ENCODE data around the gene SWI5. TPM values are rescaled to one million over a fixed set of nuclear protein-coding genes. Genes with fewer than 3 reads are reported as not detected.

Gene SWI5
- total RNA-seq, 1 donor from 2014 or later: 16.2 TPM

DNA sequence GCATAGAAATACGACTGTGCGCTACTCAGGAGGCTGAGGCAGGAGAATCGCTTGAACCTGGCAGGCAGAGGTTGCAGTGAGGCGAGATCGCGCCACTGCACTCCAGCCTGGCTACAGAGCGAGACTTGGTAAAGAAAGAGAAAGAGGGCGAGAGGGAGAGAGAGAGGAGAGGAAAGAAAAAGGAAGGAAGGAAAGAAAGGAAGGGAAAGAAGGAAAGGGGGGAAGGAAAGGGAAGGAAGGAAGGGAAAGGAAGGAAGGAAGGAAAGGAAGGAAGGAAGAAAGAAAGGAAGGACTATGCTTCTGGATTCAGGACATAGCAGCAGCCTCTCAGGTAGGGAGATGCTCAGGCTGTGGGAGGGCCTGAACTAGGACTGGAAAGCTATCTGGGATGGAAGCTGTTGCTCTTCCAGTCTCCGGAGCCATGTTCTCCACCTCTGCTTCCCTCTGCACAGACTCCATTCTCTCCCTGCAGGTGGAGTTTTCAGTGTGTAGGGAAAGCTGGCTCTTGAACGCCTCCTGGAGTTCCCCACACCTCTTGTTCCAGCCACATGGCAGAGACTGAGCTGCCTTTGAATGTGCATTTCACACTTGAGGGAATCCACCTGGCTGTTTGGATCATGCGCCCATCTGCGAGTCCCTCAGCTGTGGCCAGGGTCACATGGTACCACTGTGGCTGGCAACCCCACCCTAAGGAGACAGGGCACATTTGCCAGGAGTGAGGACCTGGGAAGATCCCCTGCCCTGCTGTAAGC is 9.1 kb downstream of the SWI5 start:
- Histone ChIP-seq H3K4me3 (no peak overlapping the region), H3K27ac (replicated peaks) (no peak overlapping the region), H3K4me1 (peaks cover 12% of the 10 kb centered on the region), H3K9me3 (replicated peaks) (no peaks in the 10 kb centered on the region), H3K36me3 (peaks cover 39% of the 10 kb centered on the region), H3K27me3 (ENCODE audit: low read depth) (no peaks in the 10 kb centered on the region)
- DNase-seq: no peak
- TF ChIP-seq, protein P1, sequence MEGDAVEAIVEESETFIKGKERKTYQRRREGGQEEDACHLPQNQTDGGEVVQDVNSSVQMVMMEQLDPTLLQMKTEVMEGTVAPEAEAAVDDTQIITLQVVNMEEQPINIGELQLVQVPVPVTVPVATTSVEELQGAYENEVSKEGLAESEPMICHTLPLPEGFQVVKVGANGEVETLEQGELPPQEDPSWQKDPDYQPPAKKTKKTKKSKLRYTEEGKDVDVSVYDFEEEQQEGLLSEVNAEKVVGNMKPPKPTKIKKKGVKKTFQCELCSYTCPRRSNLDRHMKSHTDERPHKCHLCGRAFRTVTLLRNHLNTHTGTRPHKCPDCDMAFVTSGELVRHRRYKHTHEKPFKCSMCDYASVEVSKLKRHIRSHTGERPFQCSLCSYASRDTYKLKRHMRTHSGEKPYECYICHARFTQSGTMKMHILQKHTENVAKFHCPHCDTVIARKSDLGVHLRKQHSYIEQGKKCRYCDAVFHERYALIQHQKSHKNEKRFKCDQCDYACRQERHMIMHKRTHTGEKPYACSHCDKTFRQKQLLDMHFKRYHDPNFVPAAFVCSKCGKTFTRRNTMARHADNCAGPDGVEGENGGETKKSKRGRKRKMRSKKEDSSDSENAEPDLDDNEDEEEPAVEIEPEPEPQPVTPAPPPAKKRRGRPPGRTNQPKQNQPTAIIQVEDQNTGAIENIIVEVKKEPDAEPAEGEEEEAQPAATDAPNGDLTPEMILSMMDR (IDR thresholded peaks at IDR 0.05; ENCODE audit: borderline replicate concordance): no peak
- intact Hi-C loops (cut with micrococcal nuclease): no loop called here

DNA sequence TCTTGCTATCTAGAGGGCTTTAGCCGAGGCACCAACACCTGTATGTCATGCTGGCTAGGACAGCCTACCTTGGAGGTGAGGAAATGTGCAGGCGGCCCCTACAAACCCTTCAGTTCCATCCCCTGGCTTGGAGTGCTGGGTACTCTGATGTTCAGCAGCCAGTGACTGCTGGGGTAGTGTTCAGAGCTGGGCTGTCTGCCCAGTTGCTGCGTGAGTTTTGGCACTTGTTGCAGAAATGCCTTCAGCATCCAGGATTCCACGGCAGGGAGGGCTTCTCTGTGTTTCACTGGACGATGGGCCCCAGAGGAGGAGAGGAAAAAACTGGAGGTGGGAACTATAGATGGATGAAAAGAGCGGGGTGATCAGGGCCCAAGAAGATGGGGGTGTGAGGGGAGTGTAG is 10.4 kb downstream of the SWI5 start:
- Histone ChIP-seq H3K9me3 (replicated peaks) (no peaks in the 10 kb centered on the region), H3K36me3 (peaks cover 39% of the 10 kb centered on the region), H3K4me3 (no peak overlapping the region), H3K27ac (replicated peaks) (no peak overlapping the region), H3K4me1 (peaks cover 9% of the 10 kb centered on the region), H3K27me3 (ENCODE audit: low read depth) (no peaks in the 10 kb centered on the region)
- TF ChIP-seq, protein P1 (IDR thresholded peaks at IDR 0.05; ENCODE audit: borderline replicate concordance): no peak
- intact Hi-C loops (cut with micrococcal nuclease): no loop called here
- peak; percentile 56 for DNase-seq

DNA sequence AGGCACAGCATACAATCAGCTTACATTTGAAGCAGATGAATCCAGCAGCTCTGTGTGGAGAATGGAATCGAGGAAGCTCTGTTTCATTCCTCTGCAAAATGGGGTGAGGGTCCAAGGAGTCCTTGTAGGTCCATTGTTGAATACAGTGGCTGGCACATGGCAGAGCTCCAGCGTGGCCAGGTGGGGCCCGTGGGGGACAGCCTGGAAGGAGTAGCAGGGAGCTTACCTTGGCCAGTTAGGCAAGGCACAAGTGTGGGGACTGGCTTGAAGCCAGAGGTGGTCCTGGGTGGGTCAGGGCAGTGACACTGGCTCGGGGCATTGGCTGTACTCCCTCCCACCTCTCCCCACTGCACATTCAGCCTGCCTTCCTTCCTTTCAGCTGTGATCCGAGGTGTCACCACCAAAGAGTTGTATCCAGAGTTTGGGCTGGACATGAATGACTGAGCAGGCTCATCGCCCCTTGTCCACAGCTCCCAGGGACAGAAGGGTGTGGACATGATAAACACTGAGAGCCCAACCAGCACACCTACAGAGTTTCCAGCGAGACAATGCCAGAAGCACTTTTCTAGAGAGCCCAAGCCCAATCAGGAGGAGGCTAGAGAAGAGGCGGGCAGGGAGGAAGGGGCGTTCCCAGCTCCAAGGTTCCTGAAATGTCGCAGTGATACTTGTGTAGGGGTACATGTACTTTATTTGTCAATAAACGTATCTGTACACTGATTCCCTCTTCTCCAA is 12.4 kb downstream of the SWI5 start:
- peaks cover 9% of the 10 kb centered on the region for H3K4me1 ChIP-seq
- H3K36me3 ChIP-seq: peaks cover 39% of the 10 kb centered on the region
- H3K4me3 ChIP-seq: no peak overlapping the region
- DNase-seq: no peak
- no peak overlapping the region for H3K27ac ChIP-seq (replicated peaks)
- TF ChIP-seq, protein P1 (IDR thresholded peaks at IDR 0.05; ENCODE audit: borderline replicate concordance): no peak
- no peaks in the 10 kb centered on the region for H3K27me3 ChIP-seq (ENCODE audit: low read depth)
- intact Hi-C loops (cut with micrococcal nuclease): no loop called here
- H3K9me3 ChIP-seq (replicated peaks): no peaks in the 10 kb centered on the region

DNA sequence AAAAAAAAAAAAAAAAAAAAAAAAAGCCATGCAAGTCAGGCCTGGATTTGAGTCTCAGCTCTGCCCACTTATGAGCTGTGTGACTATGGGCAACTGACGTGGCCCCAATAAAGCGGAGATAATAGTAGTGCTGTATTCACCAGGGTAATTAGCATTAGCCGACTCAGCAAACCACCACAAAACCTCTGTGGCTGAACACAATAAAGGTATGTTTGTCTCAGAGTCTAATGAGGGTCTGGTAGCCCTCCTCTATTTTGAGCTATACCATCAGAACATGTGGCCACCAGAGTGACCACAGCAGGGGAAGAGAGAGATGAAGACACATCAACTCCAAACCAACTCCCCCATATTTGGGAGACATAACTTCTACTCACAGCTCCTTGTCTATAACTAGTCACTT is 15.9 kb downstream of the SWI5 start:
- intact Hi-C loops (cut with micrococcal nuclease): no loop called here
- Histone ChIP-seq H3K4me3 (no peak overlapping the region), H3K9me3 (replicated peaks) (no peaks in the 10 kb centered on the region), H3K27ac (replicated peaks) (no peak overlapping the region), H3K36me3 (peaks cover 26% of the 10 kb centered on the region), H3K4me1 (peaks cover 4% of the 10 kb centered on the region), H3K27me3 (ENCODE audit: low read depth) (no peaks in the 10 kb centered on the region)
- TF ChIP-seq, protein P1 (IDR thresholded peaks at IDR 0.05; ENCODE audit: borderline replicate concordance): no peak
- no peak for DNase-seq

DNA sequence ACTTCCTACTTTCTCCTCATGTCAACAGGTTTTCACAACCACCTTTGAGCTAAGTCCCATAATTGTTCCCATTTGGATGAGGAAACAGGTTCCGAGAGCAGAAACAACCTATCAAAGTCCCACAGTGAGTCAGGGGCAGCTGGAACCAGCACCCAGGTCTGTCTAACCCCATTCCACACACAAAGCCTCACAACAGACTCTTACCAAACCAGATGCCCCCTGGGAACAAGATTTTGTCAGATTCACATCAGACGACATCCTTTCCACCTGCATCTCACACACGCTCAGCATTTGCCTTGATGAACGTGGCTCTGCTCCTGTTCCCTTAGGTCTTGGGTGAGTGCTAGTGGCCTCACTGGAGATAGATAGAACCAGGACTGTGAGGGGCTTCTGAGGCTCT is 17.0 kb downstream of the SWI5 start:
- peaks cover 19% of the 10 kb centered on the region for H3K36me3 ChIP-seq
- H3K9me3 ChIP-seq (replicated peaks): no peaks in the 10 kb centered on the region
- H3K27me3 ChIP-seq (ENCODE audit: low read depth): no peaks in the 10 kb centered on the region
- no peak overlapping the region for H3K4me3 ChIP-seq
- no peak overlapping the region for H3K27ac ChIP-seq (replicated peaks)
- peaks cover 4% of the 10 kb centered on the region for H3K4me1 ChIP-seq
- DNase-seq: no peak
- intact Hi-C loops (cut with micrococcal nuclease): no loop called here
- TF ChIP-seq, protein P1 (IDR thresholded peaks at IDR 0.05; ENCODE audit: borderline replicate concordance): no peak
